Activated naive CD4-positive, alpha-beta T cell (primary cell): ENCODE data around the gene CCHCR1.

Experiments
- DNase-seq, 4 experiments: peaks; one replicate each; lab custom pipeline; 2025; lab: John Stamatoyannopoulos, UW

Gene CCHCR1

GRCh38 chr6:31103136-31103535 is 54.5 kb downstream of the CCHCR1 start:
- DNase-seq, result no peak

DNA sequence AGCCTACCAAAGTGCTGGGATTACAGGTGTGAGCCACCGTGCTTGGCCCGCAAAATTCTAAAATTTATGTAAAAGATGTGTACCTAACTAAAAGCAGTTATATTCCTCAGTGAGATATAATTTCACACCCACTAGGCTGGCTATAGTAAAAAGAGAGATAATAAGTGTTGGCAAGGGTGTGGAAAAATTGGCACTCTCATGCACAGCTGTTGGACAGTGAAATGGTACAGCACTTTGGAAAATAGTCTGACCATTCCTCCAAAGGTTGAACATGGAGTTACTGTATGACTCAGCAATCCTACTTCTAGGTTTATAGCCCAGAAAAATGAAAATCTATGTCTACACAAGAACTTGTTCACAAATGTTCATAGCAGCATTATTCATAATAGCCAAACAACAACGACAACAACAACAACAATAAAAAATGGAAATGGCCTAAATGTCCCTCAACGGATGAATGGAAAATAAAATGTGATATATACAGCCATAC is 59.1 kb downstream of the CCHCR1 start:
- no peak for DNase-seq

GRCh38 chr6:31096656-31097055 is 60.9 kb downstream of the CCHCR1 start:
- DNase-seq, result no peak

DNA sequence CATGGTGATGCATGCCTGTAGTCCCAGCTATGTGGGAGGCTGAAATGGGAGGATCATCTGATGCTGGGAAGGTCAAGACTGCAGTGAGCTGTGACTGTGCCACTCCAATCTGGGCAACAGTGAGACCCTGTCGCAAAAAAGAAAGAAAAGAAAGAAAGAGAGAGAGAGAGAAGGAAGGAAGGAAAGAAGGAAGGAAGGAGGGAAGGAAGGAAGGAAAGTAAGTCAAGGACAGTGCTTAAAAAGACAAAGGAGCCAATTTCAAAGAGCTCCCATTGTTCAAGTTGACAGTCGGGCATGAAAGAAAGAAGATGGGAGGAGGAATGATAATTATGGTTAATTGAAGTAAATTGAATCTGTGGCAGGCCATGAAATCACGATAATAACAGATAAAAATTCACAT is 61.4 kb downstream of the CCHCR1 start:
- no peak for DNase-seq

- peak in 2 of 4 experiments; percentile 25 to 43 for DNase-seq
Measured at GRCh38 chr6:31094389-31094881, 63.2 kb downstream of the CCHCR1 start.

DNA sequence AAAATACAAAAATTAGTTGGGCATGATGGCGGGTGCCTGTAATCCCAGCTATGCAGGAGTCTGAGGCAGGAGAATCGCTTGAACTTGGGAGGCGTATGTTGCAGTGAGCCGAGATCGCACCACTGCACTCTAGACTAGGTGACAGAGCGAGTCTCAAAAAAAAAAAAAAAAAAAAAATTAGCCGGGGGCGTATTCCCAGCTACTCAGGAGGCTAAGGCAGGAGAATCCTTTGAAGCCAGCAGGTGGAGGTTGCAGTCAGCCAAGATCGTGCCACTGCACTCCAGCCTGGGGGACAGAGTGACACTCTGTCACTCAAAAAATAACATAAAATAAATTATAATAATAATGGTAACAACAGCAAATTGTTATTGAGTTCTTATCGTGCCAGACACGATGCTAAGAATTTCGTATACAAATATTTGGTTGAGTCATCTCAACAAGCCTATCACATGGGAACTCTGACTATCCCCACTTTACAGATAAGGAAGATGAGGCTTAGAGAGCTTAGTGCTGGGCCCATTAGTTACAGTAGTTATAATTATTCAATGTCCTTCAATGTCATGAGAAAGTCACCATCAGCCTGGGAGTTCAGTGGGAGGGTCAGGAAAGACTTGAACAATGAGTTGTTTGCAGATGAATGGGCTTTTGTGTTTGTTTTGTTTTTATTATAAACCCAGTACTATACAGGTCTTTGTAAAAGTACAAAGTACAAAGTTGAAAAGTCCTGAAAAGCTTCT is 64.7 kb downstream of the CCHCR1 start:
- no peak for DNase-seq
